Activated CD4-positive, alpha-beta T cell treated with anti-CD3 and anti-CD28 coated beads, Interleukin-2, Interleukin-6, amounts not matched to agents 100 ng/mL and 50 ng/mL, durations not matched to agents 16 hours and 8 hours (primary cell): ENCODE data around the gene PHEX.
"Not testable (repeated sequence)": the region's sequence is repeated elsewhere in the genome, so short reads cannot be mapped to it uniquely, and the experiment has no call there.

ENCODE experiments used
- DNase-seq: peaks from one replicate; pipeline ENCODE4 v3.0.0-alpha.2; 2020

Gene PHEX

DNA sequence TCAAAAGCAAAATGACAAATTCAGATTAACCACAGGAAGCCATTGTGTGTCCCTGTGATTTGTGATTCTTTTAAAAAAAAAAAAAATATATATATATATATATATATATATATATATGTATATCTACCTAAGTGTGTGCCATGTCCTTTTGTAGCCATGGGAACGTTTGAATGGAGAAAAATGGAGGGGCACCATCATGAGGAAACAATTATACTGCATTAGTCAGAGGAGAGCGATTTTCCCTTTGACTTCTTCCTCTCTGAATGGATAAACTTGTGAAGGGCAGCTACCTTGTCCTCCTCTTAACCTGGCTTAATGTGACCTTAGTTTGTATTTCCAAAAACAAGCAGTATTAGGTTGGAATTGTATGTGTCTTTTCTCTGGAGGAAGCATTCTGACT, 217.2 kb downstream of the PHEX start:
- no peak for DNase-seq

- DNase-seq = no peak
Observed at GRCh38 chrX:22268706-22269105, 236.6 kb downstream of the PHEX start.

DNA sequence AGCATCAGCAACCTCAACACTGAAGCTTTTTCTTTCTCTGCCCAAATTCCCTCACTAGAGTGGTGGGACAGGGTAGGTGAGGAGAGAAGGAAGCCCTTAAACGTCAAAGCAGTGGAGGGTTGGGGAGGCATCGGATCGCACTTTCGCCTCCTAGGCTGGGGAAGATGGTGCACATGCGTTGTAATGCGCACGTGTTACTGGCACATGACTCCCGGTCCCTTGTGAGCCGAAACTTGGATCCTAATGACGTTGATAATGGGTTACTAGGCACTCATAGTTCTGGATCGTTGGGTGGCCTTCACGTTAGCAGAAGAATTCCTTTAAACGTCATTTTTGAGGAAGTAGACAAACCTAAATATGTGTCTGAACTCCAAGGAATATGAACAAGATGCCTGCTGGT, 240.5 kb downstream of the PHEX start, which contains the start of gene CBLL2:
TSS of gene CBLL2 (plus strand) at position 301 of the 400 bp plus-strand sequence. CDS start at position 380, 79 bp downstream.
- no peak for DNase-seq

DNA sequence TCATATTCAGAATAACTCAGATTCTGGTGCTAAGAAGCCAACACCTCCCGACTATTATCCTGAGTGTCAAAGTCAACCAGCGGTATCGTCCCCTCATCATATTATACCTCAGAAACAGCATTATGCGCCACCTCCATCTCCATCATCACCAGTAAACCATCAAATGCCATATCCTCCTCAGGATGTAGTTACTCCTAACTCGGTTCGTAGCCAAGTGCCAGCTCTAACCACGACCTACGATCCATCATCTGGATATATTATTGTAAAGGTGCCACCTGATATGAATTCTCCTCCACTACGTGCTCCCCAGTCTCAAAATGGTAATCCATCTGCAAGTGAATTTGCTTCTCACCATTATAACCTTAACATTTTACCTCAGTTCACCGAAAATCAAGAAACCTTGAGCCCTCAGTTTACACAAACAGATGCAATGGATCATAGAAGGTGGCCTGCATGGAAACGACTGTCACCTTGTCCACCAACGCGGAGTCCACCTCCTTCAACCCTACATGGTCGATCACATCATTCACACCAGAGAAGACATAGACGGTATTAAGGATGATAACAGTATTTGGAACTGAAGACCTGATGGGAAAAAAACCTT, 241.7 kb downstream of the PHEX start:
- DNase-seq = no peak

- no peak for DNase-seq
Observed at GRCh38 chrX:22276781-22277180, 244.7 kb downstream of the PHEX start.

DNA sequence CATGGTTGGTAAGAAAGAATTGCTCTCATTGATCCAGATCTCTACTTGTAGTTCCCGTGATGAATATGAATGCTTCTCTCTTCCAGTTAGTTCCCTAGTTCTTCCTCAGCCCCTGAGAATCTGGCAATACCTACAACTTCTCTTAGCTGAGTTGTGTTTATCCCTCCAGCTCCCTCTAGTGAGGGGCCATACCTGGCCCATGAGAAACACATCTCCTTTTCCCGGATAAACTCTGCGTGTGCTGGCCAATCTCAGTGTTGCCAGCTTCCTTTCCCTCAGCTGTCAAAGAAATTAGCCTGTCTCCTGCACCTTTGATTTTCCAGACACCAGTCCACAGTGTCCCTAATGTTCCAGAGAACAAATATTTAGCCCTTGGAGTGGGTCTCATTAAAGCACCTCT, 246.2 kb downstream of the PHEX start:
- DNase-seq = no peak

- not testable (repeated sequence) for DNase-seq
Observed at GRCh38 chrX:22289209-22289608, 257.1 kb downstream of the PHEX start.

DNA sequence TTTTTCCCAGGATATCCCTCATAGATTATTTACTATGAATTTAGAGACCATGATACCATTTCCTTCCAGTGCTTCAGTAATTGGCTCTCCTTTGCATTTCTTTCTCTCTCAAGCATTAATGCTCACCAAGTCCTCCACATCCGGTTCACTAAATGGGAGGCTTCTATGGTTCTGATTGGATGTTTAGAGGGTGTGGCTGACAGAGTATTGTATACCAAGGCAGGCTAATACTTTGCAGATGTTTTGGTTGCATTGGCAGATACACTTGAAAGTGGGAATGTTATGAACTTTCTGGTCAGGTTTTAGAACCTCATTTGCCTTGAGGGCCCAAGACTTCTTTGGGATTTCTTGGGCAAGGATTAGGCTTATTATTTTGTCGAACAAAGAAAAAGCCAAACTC, 264.7 kb downstream of the PHEX start:
- DNase-seq = no peak

DNA sequence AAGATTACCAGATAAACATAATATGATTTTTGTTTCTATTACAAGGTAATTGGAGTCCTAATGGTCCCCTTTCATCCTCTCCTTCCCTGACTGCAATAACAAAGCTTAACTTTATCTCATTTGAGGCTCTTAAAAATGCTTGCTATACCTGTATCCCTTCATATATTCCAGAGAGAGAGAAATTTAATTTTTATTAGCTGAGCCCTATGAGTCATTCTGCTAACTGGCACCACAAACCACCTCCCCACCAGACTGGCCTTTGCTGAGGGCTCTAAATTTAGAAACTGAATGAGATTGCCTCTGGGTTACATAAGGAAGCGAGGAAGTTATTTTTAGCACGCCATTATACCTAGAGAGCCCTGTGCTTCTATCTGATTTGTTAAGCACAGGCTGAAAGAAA, 268.0 kb downstream of the PHEX start:
- DNase-seq = no peak
